GM12872 (cell line): Measurements from ENCODE around the gene KAZN.

ENCODE experiments used
- TF ChIP-seq, protein P1 (sequence below): IDR thresholded peaks from 3 replicates; pipeline ENCODE4 v1.5.1; 2011; ENCODE audit warnings: low read depth, mild to moderate bottlenecking, low read length, moderate library complexity; ENCODE audit not compliant: insufficient read depth

The KAZN gene

DNA sequence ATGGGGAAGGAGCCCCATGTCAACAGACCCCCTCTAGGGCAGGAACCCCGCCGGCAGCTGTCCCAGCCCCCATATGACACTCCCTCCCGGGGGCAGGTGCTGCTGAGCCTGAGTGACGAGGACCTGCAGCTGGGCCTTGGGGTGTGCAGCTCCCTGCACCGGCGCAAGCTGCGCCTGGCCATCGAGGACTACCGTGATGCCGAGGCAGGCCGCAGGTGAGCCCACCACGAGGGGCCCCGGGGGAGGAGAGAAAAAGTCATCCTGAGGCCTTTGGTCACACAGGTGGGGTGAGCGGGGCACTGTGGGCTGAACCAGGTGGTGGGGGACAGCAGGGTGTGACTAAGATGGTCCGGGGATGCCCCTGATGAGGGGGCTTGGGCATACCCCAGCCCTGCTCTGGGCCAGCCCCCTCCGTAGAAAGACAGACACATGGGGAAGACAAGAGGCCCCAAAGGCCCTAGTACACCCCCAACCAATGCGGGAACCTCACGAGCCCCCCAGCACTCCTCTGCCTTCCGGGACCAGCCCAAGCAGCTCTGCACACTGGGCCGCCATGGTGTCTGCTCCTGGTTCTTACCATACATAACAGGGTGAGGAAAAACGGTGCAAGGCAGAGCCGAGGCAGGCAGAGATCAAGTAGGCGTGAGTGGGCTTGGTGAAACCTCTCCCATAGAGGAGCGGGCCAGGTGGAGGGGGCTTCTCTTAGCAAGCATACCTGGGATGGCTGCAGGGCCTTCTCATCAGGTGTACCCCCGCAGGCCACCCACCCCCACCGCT is 496.4 kb downstream of the KAZN start:
- TF ChIP-seq, protein P1, sequence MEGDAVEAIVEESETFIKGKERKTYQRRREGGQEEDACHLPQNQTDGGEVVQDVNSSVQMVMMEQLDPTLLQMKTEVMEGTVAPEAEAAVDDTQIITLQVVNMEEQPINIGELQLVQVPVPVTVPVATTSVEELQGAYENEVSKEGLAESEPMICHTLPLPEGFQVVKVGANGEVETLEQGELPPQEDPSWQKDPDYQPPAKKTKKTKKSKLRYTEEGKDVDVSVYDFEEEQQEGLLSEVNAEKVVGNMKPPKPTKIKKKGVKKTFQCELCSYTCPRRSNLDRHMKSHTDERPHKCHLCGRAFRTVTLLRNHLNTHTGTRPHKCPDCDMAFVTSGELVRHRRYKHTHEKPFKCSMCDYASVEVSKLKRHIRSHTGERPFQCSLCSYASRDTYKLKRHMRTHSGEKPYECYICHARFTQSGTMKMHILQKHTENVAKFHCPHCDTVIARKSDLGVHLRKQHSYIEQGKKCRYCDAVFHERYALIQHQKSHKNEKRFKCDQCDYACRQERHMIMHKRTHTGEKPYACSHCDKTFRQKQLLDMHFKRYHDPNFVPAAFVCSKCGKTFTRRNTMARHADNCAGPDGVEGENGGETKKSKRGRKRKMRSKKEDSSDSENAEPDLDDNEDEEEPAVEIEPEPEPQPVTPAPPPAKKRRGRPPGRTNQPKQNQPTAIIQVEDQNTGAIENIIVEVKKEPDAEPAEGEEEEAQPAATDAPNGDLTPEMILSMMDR: no peak

DNA sequence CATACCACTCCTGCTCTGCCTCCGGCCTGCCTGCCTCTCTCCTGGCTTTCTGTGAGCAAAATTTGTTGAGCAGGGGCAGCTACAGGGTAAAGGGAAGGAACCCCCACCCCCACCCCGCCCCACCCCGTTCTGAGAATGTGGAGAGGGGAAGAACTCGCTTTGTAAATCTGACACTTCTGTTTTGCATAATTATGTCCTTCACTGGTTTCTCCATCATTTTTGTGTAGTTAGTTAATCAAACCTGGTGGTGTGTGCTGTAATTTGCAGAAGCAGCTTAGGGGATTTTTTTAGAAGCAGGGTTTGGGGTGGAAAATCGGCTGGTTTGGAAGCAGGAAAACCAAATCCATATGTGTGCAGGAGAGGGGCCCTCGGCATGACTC is 497.0 kb downstream of the KAZN start:
- TF ChIP-seq, protein P1: no peak

DNA sequence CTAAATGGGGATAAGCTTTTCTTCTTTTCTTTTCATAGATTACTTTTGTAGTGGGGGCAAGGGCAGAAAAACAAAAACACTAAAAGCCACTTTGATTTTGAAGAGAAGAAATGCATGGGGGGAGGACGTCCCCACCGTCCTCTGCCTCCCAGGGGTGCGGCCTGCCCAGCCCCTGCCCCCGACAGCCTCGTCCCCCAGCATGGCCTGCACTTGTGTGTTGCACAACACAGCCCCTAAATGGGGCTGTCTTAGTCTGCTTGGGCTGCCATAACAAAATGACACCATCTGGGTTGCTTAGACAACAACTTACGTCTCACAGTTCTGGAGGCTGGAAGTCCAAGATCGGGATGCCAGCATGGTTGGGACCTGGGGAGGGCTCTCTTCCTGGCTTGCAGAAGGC is 497.8 kb downstream of the KAZN start:
- TF ChIP-seq, protein P1: no peak

DNA sequence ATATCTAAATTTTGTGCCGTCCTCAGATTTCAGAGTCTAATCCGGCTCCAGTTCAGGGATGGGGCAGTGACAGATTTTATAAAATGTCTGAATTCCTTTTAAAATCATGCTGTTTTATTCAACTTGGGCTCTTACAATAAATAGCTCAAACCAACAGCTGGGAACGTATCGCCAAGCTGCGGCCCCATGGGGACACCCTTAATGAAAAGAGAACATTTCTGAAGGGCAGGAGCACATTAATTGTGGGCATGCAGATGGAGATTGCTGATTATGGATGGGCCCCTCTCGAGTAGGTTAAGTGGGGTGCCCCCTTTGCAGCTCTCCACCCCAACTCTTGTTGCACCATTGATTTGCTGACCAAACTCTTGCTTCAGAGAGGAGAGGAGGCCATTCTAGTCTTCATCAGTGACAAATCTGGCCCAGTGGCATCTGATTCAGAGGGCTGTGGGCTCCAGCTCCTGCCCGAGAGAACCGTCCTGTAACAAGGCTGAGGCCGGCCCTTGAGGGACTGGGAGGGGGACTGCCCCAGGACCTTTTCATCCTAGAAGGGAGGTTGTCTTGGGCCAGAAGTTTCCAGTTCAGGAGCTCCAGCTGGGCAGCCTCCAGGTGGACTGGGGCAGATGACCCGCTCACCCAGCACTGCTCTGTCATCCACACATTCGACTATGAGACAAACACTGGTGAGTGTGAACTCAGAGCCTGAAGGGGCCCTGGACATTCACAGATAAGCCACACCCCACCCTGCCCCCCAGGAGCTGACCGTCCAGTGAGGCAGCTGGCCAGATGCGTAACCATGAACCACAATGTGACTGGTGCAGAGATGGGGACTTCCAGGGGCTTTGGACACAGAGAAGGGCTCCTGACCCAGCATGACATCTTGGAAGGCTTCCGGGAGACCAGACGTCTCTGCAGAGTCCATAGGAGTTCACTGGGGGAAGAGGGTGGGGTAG is 500.0 kb downstream of the KAZN start:
- TF ChIP-seq, protein P1: no peak

DNA sequence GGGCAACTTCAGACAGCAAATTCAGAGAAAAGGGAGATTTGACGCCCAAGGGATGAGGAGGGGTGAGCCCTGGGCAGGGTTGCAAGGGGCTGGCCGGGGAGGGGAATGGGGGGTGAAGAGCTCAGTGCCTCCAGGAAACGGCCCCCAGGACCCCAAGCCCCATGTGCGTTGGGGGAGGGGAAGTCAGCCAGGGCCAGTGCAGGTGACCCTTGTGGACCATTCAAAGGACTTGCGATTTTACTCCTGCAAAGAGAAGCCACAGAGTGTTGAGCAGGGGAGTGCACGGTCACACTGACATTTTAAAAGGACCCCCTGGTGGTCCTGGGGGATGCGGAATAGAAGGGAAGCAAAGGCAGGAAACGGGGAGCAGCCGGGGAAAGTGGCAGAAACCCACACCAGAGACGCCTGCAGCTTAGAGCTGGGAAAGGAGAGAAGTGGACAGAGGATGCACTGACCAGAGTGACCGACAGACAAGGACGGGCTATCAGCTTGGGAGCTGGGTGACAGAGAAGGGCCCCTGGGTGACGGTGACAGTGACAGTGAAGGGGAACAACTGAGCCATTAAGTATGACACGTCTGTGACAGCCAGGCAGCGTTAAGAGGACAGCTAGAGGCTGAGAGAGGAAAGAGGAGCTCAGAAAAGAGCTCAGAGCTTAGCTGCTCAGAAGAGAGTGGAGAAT is 501.1 kb downstream of the KAZN start:
- TF ChIP-seq, protein P1: no peak

DNA sequence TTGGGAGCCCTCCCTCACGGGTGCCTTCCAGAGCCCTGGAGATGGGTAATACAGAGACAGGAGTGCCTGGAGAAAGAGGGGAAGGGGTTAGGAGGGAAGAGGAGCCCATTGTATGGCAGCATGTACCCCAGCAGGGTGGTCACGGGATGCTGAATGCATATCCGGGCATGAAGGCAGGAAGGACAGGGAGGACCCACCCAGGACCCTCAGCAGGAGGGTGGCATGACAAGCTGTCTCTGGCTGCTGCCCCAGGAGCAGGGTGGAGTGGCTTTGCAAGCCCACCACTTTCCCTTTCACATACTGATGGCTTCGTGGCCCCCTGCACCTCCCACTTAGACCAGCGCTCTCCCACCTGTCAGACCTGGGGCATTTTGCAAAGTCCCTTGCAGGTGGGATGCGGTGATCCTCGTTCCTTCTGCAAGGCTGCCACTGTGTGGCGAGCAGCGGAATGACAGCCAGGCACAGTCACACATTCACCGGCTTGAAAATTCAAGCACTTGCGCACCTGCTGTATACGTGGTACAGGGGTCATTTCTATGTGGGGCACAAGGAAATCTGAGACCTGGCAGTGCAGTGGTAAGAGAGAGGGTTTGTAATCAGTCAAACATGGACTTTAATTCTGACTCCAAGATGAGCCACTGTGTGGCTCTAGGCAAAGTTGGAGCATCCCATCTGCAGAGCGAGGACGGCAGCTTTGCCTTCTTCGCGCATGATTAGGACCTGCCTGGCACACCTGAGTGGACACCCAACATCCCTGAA is 501.8 kb downstream of the KAZN start:
- TF ChIP-seq, protein P1: peak; percentile 95
